Stimulated activated CD4-positive, alpha-beta T cell treated with anti-CD3 and anti-CD28 coated beads, Interleukin-1b, Interleukin-23, amount 100 ng/mL, for 24 hours (primary cell): ENCODE data around the gene TSHB.
"Not testable (repeated sequence)": the region's sequence is repeated elsewhere in the genome, so short reads cannot be mapped to it uniquely, and the experiment has no call there.

Experiments
- DNase-seq, 4 experiments: peaks; one replicate each; pipeline ENCODE4 v3.0.0-alpha.2; 2020; ENCODE audit warnings: low read depth in 4 of 4, low spot score in 1 of 4

TSHB gene

DNA sequence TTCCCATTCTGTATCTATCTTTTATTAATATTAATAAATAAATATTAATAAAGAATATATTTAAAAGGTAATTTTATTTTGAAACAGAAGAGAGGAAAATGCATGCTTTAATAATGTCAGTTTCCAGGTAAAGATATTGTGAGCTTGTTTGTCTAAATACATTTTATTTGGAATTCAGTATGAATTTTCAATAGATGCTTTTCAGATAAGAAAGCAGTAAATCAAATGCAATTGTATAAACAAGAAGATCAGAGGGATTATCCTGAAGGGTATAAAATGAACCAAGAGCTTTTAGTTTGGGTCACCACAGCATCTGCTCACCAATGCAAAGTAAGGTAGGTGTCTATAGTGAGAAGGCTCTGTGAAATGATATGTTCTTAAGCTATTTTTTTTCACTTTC lies at the start of gene TSHB:
Gene TSHB, plus strand, starts transcription at position 301 of the 400 bp plus-strand sequence. CDS start 3,537 bp downstream, outside the sequence.
- DNase-seq: no peak

- DNase-seq: no peak
Observed at GRCh38 chr1:114982251-114982650, 47.4 kb upstream of the TSHB start.

DNA sequence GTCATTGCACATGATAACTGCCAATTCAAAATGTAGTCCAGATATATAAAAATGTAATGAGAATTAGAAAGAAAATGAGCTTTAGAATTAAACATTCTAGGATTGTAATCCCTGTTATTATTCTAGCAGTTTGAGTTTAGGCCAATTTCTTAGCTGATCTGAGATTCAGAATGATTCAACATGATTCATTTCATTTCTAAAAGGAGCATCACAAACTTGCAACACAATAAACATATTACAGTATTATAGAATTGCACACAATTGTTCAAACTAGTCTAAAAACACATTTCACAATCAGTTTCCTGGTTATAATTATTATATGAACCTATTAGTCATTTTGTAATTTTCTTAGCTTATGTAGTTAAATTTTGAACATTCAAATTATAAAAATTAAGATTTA lies 43.3 kb upstream of the TSHB start:
- no peak for DNase-seq

DNA sequence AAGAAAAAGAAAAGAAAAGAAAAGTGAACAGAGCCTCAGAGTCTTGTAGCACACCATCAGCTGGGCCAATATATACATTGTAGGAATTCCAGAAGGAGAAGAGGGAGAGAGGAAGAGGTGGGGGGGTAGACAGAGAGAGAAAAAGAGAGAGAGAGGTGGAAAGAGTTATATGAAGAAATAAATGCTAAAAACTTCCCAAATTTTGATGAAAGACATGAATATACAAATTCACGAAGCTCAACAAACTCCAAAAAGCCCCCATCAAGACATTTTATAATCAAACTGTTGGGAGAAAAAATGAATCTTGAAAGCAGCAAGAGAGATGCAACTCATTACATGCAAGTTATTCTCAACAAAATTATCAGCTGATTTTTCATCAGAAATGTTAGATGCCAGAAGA lies 41.5 kb upstream of the TSHB start:
- DNase-seq: no peak

GRCh38 chr1:114997510-114998289 lies 31.9 kb upstream of the TSHB start:
- DNase-seq: no peak

- DNase-seq: no peak
Observed at GRCh38 chr1:115006191-115006590, 23.4 kb upstream of the TSHB start.

DNA sequence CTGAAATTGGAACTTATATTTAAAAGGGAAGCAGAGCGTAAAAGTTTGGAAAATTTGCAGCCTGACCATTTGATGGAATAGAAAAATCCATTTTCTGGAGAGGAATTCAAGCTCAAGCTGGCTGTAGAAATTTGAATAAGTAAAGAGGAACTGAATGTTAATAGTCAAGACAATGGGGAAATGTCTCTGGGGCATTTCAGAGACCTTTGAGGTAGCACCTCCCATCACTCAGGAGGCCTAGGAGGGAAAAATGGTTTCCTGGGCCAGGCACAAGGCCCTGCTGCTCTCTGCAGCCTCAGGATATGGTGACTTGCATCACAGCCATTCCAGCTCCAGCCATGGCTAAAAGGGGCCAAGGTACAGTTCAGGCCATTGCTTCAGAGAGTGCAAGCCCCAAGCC lies 17.6 kb upstream of the TSHB start:
- no peak for DNase-seq

- DNase-seq: no peak
Observed at GRCh38 chr1:115012434-115012833, 17.2 kb upstream of the TSHB start.

DNA sequence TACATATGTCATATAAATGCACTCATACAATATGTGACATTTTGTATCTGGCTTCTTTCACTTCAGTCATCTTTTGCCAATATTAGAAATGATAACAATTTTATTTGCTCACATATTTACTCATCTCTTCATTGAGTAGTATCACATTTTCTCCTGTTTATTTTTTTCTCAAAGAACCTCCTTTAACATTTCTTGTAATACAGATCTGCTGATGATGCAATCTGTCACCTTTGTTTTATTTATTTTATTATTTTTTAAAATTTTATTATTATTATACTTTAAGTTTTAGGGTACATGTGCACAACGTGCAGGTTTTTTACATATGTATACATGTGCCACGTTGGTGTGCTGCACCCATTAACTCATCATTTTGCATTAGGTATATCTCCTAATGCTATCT lies 15.8 kb upstream of the TSHB start:
- DNase-seq: no peak

DNA sequence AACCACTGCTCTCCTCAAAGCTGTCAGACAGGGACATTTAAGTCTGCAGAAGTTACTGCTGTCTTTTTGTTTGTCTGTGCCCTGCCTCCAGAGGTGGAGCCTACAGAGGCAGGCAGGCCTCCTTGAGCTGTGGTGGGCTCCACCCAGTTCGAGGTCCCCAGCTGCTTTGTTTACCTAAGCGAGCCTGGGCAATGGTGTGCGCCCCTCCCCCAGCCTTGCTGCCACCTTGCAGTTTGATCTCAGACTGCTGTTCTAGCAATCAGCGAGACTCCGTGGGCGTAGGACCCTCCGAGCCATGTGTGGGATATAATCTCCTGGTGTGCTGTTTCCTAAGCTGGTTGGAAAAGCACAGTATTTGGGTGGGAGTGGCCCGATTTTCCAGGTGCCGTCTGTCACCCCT lies 10.1 kb upstream of the TSHB start:
- DNase-seq: not testable (repeated sequence)

- DNase-seq: no peak
Observed at GRCh38 chr1:115021145-115021544, 8.5 kb upstream of the TSHB start.

DNA sequence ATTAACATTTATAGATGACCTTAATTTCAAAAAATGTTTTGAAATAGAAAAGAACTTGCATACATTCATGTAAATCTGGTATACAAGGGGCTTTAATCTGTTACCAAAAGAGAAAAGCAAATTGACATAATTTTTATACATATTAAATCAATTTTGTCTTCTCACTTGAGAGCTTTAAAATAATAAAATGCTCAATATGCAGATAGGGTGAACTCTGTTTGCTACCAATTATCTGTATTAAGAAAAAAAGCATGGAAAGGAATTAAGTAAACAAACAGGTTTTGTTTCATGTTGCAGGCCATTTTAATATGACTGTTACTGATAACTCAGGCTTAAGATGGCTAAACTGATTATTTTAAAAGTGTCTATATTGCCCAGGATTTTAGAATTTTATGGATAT lies 6.0 kb upstream of the TSHB start:
- no peak for DNase-seq

DNA sequence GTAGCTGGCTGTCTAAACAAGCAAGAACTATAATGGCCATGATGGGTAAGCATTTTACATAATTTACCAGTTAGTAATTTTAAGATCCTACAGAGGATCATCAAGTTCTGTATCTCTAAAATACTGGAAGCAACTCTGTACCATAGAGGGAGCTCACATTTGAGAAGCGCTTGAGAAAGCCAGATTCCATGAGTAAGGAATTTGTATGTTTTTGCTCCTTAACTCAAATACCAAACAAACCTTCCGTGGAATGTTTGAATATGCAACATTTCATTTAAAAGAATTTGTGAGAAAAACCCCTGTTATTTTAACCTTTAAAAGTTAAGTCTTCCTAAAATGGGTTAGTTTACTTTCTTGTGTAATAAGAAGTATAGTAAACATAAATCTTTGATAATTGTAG lies 2.0 kb downstream of the TSHB start:
- DNase-seq: no peak

DNA sequence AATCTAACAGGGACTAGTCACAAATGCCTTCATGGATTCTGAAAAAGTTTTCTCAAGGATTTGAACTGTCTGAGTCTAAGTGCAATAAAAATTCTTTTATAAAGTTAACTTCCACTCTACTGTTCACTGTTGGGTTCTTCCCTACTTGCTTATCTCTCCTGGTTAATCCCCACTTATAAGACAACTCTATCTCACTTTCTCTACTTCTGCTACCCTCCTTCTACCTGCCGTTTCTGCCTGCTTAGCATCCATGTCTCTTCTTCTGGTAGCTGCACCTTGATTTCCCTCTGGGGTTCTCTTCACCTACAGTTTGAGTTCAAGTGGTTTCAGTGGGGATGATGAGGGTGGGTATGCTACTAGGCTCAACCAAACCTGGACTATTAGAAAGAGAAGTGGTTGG lies 6.0 kb downstream of the TSHB start:
- DNase-seq: no peak

GRCh38 chr1:115036814-115037507 lies 7.3 kb downstream of the TSHB start:
- no peak for DNase-seq

- DNase-seq: no peak
Observed at GRCh38 chr1:115040501-115040900, 10.9 kb downstream of the TSHB start.

- DNase-seq: no peak
Observed at GRCh38 chr1:115041654-115042053, 12.0 kb downstream of the TSHB start.

DNA sequence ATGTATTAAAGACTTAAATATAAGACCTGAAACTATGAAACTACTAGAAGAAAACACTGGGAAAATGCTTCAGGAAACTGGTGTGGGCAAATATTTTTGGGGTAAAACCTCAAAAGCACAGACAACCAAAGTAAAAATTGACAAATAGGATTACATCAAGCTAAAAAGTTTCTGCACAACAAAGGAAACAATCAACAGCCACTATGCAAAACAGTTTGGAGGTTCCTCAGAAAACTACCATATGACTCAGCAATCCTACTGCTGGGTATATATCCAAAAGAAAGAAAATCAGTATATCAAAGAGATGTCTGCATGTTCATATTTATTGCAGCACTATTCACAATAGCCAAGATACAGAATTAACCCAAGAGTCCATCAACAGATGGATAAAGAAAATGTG lies 17.1 kb downstream of the TSHB start:
- no peak for DNase-seq

DNA sequence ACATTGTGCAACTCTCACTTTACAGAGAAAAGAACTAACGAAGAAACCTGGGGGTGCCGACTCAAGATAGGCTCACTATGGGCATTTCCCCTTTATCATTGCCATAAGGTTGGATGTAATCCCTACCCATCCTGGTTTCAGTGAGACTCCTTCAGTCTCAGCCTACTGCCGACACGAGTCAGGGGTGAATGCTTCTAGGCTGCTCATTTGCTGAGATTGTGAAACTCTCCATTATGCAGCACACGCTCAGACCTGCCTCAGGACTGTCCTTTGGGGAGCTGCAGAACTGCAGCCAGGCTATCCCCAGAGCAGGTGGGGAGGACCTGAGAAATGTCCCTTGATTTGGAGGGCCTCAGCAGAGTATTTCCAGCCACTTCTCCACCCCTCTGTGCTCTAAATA lies 22.2 kb downstream of the TSHB start:
- DNase-seq: no peak

DNA sequence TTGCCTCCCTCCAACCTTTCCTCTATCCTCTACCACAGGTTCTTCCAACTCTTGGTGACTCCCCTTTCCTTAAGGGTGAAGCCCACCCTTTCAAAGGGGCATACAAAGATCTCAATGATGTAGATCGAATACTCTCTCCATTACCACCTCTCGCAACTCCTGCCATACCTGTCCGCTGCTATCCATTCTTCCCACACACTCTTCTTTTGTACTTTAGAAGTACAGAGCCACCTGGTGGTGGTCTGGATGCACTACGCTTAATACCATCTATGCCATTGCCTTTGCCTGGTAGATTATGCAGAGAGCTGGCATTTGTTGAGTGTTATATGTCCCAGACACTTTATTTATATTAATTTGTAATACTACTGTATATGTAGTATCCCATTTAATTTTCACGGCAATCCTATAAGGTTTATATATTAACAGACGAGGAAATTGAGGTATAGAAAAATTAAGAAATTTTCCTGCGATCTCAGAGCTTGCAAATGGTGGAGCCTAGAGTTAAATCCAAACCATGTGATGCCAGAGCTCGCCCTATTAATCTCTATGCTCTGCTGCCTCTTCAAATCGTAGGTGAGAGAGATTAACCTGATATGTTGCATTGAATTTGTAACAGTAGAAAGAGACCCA lies 22.9 kb downstream of the TSHB start:
- DNase-seq: peak in 3 of 4 experiments; percentile 23 to 42 (median 28)

- no peak for DNase-seq
Observed at GRCh38 chr1:115056395-115056798, 26.8 kb downstream of the TSHB start.

DNA sequence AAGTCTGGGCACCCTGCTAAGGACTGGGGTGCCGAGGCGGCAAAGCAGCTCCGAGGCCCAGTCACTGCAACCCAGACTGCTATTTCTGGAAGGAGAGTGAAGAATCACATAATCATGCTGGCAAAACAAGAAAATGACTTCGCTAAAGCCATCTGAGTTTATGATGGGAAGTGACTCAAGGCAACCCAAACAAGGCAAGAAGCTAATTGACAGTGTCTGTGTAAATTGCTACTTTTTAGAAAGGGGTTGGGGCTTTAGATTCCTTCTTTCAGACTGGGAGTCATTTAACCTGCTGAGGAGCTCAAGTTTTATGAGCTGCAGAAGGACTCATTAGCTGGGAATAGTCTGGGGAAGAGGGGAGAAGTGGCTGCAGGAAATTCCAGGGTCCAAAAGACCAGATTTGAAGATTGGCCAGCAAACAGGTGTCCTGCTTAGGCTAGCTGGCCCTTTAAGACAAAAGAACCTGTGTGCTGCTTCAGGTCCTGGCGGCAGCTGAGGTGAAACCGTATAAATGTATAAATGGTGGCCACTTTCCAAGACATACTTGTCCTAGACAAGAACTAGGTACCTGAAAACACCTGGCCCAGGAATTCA lies 28.1 kb downstream of the TSHB start:
- DNase-seq: no peak
